ENCODE data around the gene ERP44. TPM values are rescaled to one million over a fixed set of nuclear protein-coding genes. Genes with fewer than 3 reads are reported as not detected.
"Not testable (repeated sequence)": the region's sequence is repeated elsewhere in the genome, so short reads cannot be mapped to it uniquely, and the experiment has no call there.

The ERP44 gene
- total and polyA plus RNA-seq, 8 donors = 10.6 to 18.3 (median 14.7) TPM

- FAIRE-seq (no peak), ATAC-seq (no peak), DNase-seq (no peak)
- WGBS, 2 donors = 59 to 64% methylated on average over 3 of the region's 3 CpGs
- Histone ChIP-seq H3K4me1 (peaks cover 6 to 21% (median 18%) of the 10 kb centered on the region in 3 donors), H3K4me3 (no peak overlapping the region), H3K9me3 (no peaks in the 10 kb centered on the region), H3K36me3 (no peaks in the 10 kb centered on the region), H3K27me3 (no peaks in the 10 kb centered on the region), H3K27ac (no peak overlapping the region)
- TF ChIP-seq CTCF (IDR thresholded peaks at IDR 0.05) = no peak
- intact Hi-C loops (cut with DNase I) = no loop called here
Measured at GRCh38 chr9:100086097-100086635, 12.6 kb downstream of the ERP44 start.

- WGBS, 2 donors = 67 to 75% methylated on average over 5 of the region's 5 CpGs
- FAIRE-seq (no peak), ATAC-seq (no peak)
Measured at GRCh38 chr9:100084734-100085133, 14.1 kb downstream of the ERP44 start.

GRCh38 chr9:100084128-100084453 lies 14.7 kb downstream of the ERP44 start:
- intact Hi-C loops (cut with DNase I) = no loop called here
- Histone ChIP-seq H3K9me3 (no peaks in the 10 kb centered on the region), H3K4me3 (no peak overlapping the region), H3K4me1 (peaks cover 6 to 23% (median 12%) of the 10 kb centered on the region in 3 donors), H3K27ac (no peak overlapping the region), H3K36me3 (no peaks in the 10 kb centered on the region), H3K27me3 (no peaks in the 10 kb centered on the region)
- FAIRE-seq (no peak), DNase-seq (no peak), ATAC-seq (no peak)
- WGBS, 2 donors = 58 to 61% methylated on average over 1 of the region's 1 CpG
- no peak for TF ChIP-seq CTCF (IDR thresholded peaks at IDR 0.05)

More at GRCh38 chr9:100084734-100085133, 14.1 kb downstream of the ERP44 start:
- Histone ChIP-seq H3K27ac (no peak overlapping the region), H3K27me3 (no peaks in the 10 kb centered on the region), H3K4me1 (peaks cover 6 to 23% (median 15%) of the 10 kb centered on the region in 3 donors), H3K9me3 (no peaks in the 10 kb centered on the region), H3K4me3 (no peak overlapping the region), H3K36me3 (no peaks in the 10 kb centered on the region)
- no peak for DNase-seq
- no peak for TF ChIP-seq CTCF (IDR thresholded peaks at IDR 0.05)
- intact Hi-C loops (cut with DNase I) = no loop called here

- DNase-seq (no peak), ATAC-seq (no peak), FAIRE-seq (no peak)
- 57 to 65% methylated on average over 5 of the region's 5 CpGs for WGBS, 2 donors
- no peaks in the 10 kb centered on the region for H3K36me3 ChIP-seq
- no peaks in the 10 kb centered on the region for H3K27me3 ChIP-seq
- intact Hi-C loops (cut with DNase I) = no loop called here
- H3K4me3 ChIP-seq = no peak overlapping the region
- TF ChIP-seq CTCF (IDR thresholded peaks at IDR 0.05) = no peak
- no peak overlapping the region for H3K27ac ChIP-seq
- H3K9me3 ChIP-seq = no peaks in the 10 kb centered on the region
- H3K4me1 ChIP-seq = peaks cover 6 to 23% (median 12%) of the 10 kb centered on the region in 3 donors
Measured at GRCh38 chr9:100083448-100084127, 15.2 kb downstream of the ERP44 start.

- Histone ChIP-seq H3K36me3 (no peaks in the 10 kb centered on the region), H3K27me3 (no peaks in the 10 kb centered on the region), H3K27ac (no peak overlapping the region), H3K4me1 (peaks cover 6 to 23% (median 12%) of the 10 kb centered on the region in 3 donors), H3K4me3 (no peak overlapping the region), H3K9me3 (no peaks in the 10 kb centered on the region)
- DNase-seq (no peak), ATAC-seq (no peak), FAIRE-seq (peak; percentile 39)
- intact Hi-C loops (cut with DNase I) = no loop called here
- TF ChIP-seq CTCF (IDR thresholded peaks at IDR 0.05) = no peak
Measured at GRCh38 chr9:100082782-100083181, 16.0 kb downstream of the ERP44 start.

- WGBS, 2 donors = 98 to 99% methylated on average over 4 of the region's 4 CpGs
- ATAC-seq; H3K27me3 ChIP-seq; H3K4me3 ChIP-seq; intact Hi-C loops (cut with DNase I); H3K27ac ChIP-seq; H3K9me3 ChIP-seq; DNase-seq; H3K36me3 ChIP-seq; FAIRE-seq: not testable (repeated sequence)
- peaks cover 0 to 12% (median 7%) of the 10 kb centered on the region in 3 donors for H3K4me1 ChIP-seq
Measured at GRCh38 chr9:100076256-100076655, 22.5 kb downstream of the ERP44 start.

Measured in pancreas (tissue), 10 donors.